Gastroesophageal sphincter (tissue), 4 donors: ENCODE measurements around the gene FNDC8. TPM values are rescaled to one million over a fixed set of nuclear protein-coding genes. Genes with fewer than 3 reads are reported as not detected.

Experiments
- ATAC-seq: fragments of 150-250 bp; one replicate; pipeline ENCODE4 v1.9.1; 2016; ENCODE audit warnings: mild to moderate bottlenecking, moderate library complexity
- H3K27ac ChIP-seq, 4 donors: fragments of 200-600 bp; sonication (generic) in 3 of 4; 1 replicate in 3 of 4; 2 replicates in 1 of 4; pipeline ENCODE4 v1.5.1; 2016 to 2019
- H3K27me3 ChIP-seq: fragments of 200-600 bp; sonication (generic); one replicate; pipeline ENCODE4 v1.5.1; 2019
- H3K36me3 ChIP-seq, 2 donors: fragments of 200-600 bp; sonication (generic); one replicate each; pipeline ENCODE4 v1.5.1; 2019; ENCODE audit warnings: control low read depth in 1 of 2
- H3K4me1 ChIP-seq, 3 donors: fragments of 200-600 bp; sonication (generic); 1 replicate in 2 of 3; 2 replicates in 1 of 3; pipeline ENCODE4 v1.5.1; 2016 to 2019; ENCODE audit warnings: control low read depth in 2 of 3
- H3K4me3 ChIP-seq, 2 donors: fragments of 200-600 bp; sonication (generic); one replicate each; pipeline ENCODE4 v1.5.1; 2019; ENCODE audit warnings: mild to moderate bottlenecking in 1 of 2, moderate library complexity in 1 of 2
- H3K9me3 ChIP-seq, 3 donors: fragments of 200-600 bp; sonication (generic); one replicate each; pipeline ENCODE4 v1.5.1; 2017 to 2019; ENCODE audit warnings: control low read depth in 2 of 3
- EP300 ChIP-seq: sonication (generic); formaldehyde crosslinking; IDR thresholded peaks from one replicate; pipeline ENCODE4 v1.6.1; 2017; ENCODE audit warnings: antibody characterized with exemption, mild to moderate bottlenecking
- POLR2A ChIP-seq, 2 donors: fragments of 450-650 bp; IDR thresholded peaks; one replicate each; pipeline ENCODE4 v1.6.1; 2017; ENCODE audit warnings: antibody characterized with exemption in 2 of 2, mild to moderate bottlenecking in 2 of 2, moderate library complexity in 1 of 2
- POLR2AphosphoS5 ChIP-seq: sonication (generic); formaldehyde crosslinking; IDR thresholded peaks from one replicate; pipeline ENCODE4 v1.6.1; 2017; ENCODE audit warnings: antibody characterized with exemption
- WGBS, 2 donors: methylation state at CpG; one replicate each; pipeline ENCODE4 v1.1.5; 2018; ENCODE audit warnings: low coverage in 1 of 2; 5-methylcytosine and 5-hydroxymethylcytosine counted together
- total RNA-seq, 4 donors: library from RNA; depleted of rRNA; stranded (reverse); fragments of >200 nt; gene quantifications; one replicate each; pipeline ENCODE4 v1.1.0, GENCODE V29; 2016
- TF ChIP-seq, protein P1 (sequence below), 4 experiments: fragments of 200-600 bp in 2 of 4; fragments of 450-650 bp in 2 of 4; sonication (generic) in 1 of 4; IDR thresholded peaks; one replicate each; pipeline ENCODE4 v1.5.1; 2017 to 2019; ENCODE audit warnings: antibody characterized with exemption in 4 of 4, mild to moderate bottlenecking in 2 of 4, moderate library complexity in 2 of 4

Gene FNDC8
- total RNA-seq, 4 donors from 2014 or later, result not detected

DNA sequence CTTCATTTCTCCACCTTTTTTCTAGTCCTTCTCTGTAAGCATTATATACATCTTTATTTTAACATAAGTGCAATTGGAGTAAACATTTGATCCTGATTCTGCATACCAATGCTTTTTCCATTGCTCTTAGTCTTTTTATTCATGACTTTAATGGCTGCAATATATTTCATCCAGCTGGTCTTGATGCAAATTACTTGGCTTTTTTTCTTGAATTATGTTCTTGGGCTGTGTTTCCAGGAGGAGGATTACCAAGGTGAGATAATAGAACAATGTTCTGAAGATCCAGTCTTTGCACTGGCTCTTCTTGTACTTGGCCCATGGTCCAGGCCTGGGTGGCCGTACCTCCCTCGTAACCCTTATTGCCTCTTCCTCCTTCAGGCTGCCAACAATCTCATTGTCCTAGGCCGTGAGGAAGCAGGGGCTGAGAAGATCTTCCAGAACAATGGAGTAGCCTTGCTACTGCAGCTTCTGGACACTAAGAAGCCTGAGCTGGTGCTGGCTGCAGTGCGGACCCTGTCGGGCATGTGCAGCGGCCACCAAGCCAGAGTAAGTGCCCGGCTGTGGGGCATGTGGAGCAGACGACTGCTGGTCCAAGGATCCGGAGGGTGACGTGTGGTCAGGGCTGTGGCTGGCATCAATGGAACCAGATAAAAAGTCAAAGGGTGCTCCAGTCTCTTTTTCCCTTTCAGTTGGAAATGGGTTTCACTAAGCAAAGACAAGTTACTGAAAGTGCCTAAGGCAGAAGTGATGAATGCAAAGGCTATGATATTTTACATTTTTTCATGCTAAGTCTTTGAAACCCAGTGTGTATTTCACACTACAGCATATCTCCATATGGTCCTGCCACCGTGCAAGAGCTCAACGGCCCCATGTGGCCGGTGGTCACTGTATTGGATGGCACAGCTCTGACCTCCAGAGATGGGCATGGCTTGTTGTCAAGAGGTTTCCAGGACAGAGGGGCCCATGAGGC is 33.1 kb downstream of the FNDC8 start:
- ATAC-seq, result no peak
- H3K27me3 ChIP-seq, result no peaks in the 10 kb centered on the region
- H3K36me3 ChIP-seq, result no peaks in the 10 kb centered on the region
- no peak overlapping the region for H3K4me3 ChIP-seq
- 90 to 93% methylated on average over 4 to 8 of the region's 13 CpGs for WGBS, 2 donors
- H3K27ac ChIP-seq, result no peak overlapping the region
- no peaks in the 10 kb centered on the region for H3K4me1 ChIP-seq
- no peaks in the 10 kb centered on the region for H3K9me3 ChIP-seq
- TF ChIP-seq POLR2A (IDR thresholded peaks at IDR 0.05) (no peak), POLR2AphosphoS5 (no peak), EP300 (no peak)
- TF ChIP-seq, protein P1, sequence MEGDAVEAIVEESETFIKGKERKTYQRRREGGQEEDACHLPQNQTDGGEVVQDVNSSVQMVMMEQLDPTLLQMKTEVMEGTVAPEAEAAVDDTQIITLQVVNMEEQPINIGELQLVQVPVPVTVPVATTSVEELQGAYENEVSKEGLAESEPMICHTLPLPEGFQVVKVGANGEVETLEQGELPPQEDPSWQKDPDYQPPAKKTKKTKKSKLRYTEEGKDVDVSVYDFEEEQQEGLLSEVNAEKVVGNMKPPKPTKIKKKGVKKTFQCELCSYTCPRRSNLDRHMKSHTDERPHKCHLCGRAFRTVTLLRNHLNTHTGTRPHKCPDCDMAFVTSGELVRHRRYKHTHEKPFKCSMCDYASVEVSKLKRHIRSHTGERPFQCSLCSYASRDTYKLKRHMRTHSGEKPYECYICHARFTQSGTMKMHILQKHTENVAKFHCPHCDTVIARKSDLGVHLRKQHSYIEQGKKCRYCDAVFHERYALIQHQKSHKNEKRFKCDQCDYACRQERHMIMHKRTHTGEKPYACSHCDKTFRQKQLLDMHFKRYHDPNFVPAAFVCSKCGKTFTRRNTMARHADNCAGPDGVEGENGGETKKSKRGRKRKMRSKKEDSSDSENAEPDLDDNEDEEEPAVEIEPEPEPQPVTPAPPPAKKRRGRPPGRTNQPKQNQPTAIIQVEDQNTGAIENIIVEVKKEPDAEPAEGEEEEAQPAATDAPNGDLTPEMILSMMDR (IDR thresholded peaks at IDR 0.05), result no peak

DNA sequence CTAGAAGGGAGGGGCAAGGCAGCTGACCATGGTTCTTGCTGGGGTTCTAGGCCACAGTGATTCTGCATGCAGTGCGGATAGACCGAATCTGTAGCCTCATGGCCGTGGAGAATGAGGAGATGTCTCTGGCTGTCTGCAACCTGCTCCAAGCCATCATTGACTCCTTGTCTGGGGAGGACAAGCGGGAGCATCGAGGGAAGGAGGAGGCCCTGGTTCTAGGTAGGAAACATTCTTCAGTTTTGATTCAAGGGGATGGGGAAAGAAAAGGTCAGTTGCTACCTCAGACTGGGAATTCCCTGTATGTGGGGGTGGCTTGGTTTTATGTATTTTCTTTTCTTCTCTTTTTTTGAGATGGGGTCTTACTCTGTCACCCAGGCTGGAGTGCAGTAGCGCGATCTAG is 33.8 kb downstream of the FNDC8 start:
- Histone ChIP-seq H3K27ac (no peak overlapping the region), H3K36me3 (no peaks in the 10 kb centered on the region), H3K9me3 (no peaks in the 10 kb centered on the region), H3K4me1 (no peaks in the 10 kb centered on the region), H3K4me3 (no peak overlapping the region), H3K27me3 (no peaks in the 10 kb centered on the region)
- no peak for ATAC-seq
- WGBS, 2 donors, result 74 to 100% methylated on average over 2 to 3 of the region's 7 CpGs
- TF ChIP-seq, protein P1 (IDR thresholded peaks at IDR 0.05), result no peak
- TF ChIP-seq POLR2A (IDR thresholded peaks at IDR 0.05), result no peak
- TF ChIP-seq EP300, result no peak
- TF ChIP-seq POLR2AphosphoS5, result no peak

DNA sequence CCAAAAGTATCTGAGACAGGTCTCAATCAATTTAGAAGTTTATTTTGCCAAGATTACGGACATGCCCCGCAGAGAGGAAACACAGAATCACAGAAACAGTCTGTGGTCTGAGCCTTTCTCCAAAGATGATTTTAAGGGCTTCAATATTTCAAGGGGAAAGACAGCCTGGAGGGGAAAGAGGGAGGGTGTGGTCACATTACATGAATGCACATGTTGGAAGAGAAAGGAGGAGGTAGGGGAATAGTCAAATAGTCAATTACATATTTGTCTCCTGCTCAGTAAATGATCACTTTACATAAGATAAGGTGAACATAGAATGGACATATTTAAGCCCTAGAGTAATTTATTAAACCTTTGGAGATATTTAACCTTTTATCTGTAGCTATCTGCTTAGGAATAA is 38.5 kb downstream of the FNDC8 start:
- H3K9me3 ChIP-seq, result no peaks in the 10 kb centered on the region
- no peaks in the 10 kb centered on the region for H3K36me3 ChIP-seq
- H3K4me1 ChIP-seq, result no peaks in the 10 kb centered on the region
- peaks cover 21% of the 10 kb centered on the region for H3K27me3 ChIP-seq
- ATAC-seq, result no peak
- TF ChIP-seq, protein P1 (IDR thresholded peaks at IDR 0.05), result no peak
- no peak for TF ChIP-seq EP300
- TF ChIP-seq POLR2A (IDR thresholded peaks at IDR 0.05), result no peak
- TF ChIP-seq POLR2AphosphoS5, result no peak
- 66 to 77% methylated on average over 2 of the region's 2 CpGs for WGBS, 2 donors
- no peak overlapping the region for H3K4me3 ChIP-seq
- H3K27ac ChIP-seq, result no peak overlapping the region

DNA sequence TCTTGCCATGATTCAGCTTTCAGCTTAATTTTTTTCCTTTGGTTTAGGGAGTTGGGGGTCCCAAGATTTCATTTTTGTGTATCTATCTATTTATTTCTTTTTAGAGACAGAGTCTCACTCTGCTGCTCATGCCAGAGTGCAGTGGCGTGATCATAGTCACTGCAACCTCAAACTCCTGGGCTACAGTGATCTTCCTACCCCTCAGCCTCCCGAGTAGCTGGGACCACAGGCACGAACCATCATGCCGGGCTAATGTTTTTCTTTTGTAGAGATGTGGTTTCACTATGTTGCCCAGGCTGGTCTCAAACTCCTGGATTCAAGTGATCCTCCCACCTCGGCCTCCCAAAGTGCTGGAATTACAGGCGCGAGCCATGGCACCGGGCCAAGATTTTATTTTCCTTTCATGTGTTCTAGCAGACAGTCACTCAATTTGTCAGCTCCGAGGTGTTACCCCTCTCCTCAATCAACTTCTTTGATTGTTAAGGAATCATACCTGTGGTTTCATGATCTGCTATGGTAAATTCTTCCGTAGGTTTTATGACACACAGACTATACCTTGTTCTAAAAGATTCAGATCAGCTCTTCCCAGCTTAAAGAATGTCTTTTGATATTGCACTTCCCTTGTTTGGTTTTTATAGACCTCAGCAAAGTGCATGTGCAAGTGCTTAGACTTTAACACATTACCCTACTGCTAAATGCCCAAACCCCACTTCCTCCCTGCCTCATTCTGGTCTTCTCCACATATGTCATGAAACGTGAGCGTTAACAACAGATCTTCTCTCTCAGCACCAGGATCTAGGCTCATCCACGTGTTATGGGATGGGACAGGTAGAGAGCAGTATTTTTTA is 39.2 kb downstream of the FNDC8 start:
- WGBS, 2 donors, result 74 to 76% methylated on average over 7 to 13 of the region's 13 CpGs
- H3K36me3 ChIP-seq, result no peaks in the 10 kb centered on the region
- TF ChIP-seq EP300, result no peak
- no peak for TF ChIP-seq POLR2AphosphoS5
- TF ChIP-seq, protein P1 (IDR thresholded peaks at IDR 0.05), result no peak
- no peak for TF ChIP-seq POLR2A (IDR thresholded peaks at IDR 0.05)
- ATAC-seq, result no peak
- H3K27ac ChIP-seq, result no peak overlapping the region
- no peaks in the 10 kb centered on the region for H3K4me1 ChIP-seq
- no peak overlapping the region for H3K4me3 ChIP-seq
- no peaks in the 10 kb centered on the region for H3K9me3 ChIP-seq
- H3K27me3 ChIP-seq, result peaks cover 21% of the 10 kb centered on the region
